Activated CD4-positive, CD25-positive, alpha-beta regulatory T cell treated with anti-CD3 and anti-CD28 coated beads, Interleukin-2, amount 50 U/mL, for 72 hours (primary cell): Measurements from ENCODE around the gene SBK3.
"Not testable (repeated sequence)": the region's sequence is repeated elsewhere in the genome, so short reads cannot be mapped to it uniquely, and the experiment has no call there.

Experiments
- DNase-seq: peaks from one replicate; pipeline ENCODE4 v3.0.0; 2021

SBK3 gene, protein sequence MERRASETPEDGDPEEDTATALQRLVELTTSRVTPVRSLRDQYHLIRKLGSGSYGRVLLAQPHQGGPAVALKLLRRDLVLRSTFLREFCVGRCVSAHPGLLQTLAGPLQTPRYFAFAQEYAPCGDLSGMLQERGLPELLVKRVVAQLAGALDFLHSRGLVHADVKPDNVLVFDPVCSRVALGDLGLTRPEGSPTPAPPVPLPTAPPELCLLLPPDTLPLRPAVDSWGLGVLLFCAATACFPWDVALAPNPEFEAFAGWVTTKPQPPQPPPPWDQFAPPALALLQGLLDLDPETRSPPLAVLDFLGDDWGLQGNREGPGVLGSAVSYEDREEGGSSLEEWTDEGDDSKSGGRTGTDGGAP

DNA sequence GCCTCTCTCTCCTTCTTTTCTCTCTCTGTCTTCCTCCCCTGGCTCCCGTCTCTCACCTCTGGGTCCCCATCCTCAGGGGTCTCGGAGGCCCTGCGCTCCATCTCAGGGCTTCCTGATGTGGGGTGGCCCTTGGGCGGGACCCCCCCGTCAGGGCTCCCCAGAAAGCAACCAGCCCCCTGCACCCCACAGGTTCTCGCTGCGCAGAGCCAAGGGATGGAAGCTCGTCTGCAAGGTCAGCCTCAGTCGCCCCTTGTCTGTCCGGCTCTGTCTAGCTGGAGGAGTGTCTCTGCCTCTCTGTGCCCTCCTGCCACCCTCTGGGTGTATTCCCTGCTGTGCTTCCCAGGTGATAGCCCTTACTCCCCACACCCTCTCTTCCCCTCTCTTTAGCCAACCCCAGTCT, at the start of gene SBK3:
Gene SBK3 (minus strand): TSS at position 101 of the 400 bp plus-strand sequence. CDS start 0 bp downstream, at position 101.
- DNase-seq, result no peak

DNA sequence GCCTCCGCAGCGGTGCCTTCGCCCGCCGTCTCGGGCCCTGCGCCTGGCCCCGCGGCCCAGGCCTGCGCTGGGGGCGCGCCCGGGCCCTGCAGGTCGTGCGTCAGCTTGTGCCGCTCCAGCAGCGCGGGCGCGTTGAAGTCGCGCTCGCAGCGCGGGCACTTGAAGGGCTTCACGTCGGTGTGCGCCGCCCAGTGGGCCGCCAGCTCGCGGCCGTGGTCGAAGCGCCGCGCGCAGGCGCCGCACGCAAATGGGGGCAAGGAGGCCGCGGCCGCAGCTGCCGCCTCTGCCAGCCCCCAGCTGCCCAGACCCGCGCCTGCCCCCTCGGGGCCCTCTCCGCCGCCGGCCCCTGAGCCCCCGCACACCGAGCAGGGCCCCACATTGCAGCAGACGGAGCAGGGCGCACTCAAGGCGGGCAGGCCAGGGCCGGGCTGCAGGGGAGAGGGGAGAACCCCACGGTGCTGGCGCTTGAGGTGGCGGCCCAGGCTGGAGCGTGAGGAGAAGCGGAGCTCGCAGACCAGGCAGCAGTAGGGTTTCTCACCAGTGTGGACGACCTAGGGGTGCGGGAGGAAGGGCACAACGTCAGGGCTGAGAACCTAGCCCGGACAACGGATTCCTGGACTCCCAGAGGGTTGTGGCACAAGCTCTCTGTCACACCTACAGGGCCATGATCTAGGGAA, 47.9 kb upstream of the SBK3 start:
- DNase-seq, result no peak

DNA sequence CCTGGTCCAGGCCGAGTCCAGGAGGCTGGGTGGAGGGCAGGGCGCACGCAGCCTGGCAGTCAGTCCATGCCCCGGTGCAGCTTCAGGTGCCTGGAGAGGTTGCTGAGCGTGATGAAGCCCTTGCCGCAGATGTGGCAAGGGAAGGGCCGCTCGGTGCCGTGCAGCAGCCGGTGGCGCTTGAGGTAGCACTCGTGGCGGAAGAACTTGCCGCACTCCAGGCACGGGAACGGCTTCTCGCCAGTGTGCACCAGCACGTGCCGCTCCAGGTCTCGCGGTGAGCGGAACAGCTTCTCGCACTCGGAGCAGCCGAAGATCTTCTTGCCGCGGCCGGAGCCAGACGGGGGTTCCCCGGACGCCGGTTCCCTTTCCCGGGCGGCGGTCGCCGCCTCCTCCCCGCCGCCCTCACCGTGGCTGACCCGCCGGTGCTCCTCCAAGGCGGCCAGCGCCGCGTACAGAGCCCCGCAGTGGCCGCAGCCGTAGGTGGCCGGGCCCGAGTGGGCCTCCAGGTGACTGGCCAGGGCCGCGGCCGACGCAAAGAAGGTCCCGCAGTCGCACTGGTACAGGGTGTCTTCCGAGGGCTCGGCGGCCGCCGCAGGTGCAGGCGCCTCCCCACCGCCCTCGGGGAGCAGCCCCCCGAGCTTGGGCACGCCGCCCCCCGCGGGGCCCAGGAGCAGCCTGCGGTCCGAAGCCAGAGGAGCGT, 47.2 kb upstream of the SBK3 start:
- no peak for DNase-seq

DNA sequence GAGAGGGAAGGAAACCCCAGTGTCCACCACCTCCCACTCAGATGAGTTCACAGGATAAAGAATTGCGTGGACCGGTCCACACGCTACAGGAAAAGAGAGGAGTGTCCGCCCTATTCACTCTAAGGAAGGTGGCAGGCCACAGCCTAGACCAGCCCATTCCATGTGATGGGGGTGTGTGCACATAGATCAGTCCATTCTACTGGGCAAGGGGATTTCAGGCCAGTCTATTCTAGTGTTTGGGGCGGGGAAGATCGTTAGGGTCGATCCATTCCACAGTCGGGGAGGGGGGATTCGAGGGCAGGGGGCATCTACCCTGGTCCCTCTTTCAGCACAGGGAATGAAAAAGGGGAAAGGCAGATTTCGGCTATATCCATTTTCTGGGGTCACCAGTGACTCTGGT, 46.2 kb upstream of the SBK3 start:
- no peak for DNase-seq

DNA sequence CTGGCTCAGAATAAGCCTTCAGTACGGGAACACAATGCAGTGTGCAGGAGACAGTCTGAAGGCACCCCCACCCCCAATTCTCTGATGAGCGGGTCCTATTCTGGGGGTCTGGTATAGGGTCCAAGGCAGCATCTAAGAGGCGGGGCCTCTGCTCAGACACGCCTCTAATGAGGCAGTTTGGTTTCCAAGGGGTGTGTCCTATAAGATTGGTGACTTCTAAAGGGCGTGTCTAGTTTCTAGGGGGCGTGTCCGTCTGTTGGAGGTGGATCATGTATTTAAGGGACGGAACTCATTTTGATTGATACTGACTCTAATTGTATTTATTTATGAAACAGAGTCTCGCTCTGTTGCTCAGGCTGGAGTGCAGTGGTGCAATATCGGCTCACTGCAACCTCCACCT, 45.3 kb upstream of the SBK3 start:
- no peak for DNase-seq

DNA sequence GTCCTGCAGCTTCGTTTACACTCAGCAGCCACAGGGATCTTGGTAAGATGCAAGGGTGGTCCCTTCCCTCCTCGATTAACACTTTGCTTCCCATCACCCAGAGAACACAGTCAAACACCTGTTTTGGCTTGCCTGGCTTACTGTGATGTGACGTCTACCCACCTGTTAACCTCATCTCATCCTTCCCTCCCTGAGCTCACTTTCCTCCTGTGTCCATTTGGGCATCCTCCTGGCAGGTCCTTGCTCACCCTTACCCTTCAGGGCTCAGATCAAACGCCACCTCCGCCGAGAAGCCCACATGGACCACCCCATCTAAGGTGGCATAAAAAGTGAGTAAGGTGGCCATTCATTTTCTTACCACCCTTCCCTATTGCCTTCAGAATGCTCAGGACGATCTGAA, 44.8 kb upstream of the SBK3 start:
- DNase-seq, result no peak

DNA sequence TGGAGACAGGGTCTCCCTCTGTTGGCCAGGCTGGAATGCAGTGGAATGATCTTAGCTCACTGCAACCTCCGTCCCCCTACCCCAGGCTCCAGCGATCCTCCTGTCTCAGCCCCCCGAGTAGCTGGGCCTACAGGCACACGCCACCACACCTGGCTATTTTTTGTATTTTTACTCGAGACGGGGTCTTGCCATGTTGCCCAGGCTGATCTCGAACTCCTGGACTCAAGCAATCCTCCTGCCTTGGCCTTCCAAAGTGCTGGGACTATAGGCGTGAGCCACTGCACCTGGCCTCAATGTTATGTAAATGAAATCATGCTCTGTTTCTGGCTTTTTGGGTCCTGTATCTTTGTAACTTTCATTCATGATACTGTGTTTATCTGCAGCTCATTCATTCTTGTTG, 43.4 kb upstream of the SBK3 start:
- DNase-seq, result no peak

DNA sequence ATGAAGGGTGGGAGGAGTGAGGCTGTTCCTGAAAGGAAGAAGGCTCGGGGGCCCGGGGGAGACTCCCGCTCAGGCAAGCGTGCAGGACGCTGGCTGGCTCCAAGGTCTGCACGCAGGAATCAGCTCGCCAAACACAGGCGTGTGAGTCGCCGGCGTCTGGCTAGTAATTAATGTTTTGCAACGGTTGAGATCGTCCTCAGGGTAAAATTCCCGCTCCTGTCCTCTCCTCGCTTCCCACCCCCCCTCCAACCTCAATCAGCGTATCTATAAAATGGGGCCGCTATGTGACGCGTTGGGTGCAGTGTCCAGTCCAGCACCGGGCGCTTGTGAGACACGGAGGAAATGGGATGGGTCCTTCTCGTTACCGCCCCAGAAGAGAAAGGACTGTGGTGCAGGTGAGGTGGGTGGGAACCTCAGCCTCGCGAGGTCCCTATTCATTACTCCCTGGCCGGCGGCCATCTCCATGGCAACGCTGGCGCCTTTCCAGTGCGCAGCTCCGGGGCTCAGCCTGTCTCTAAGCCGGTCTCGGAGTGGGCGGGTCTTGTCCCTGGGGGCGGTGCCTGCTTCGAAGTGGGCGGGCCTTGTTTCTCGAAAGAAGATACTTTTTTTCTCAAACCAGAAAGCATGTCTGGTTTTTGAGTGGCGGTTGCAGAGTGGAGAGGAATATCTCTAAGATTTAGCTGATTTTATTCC, 41.8 kb upstream of the SBK3 start:
- peak; percentile 88 for DNase-seq

DNA sequence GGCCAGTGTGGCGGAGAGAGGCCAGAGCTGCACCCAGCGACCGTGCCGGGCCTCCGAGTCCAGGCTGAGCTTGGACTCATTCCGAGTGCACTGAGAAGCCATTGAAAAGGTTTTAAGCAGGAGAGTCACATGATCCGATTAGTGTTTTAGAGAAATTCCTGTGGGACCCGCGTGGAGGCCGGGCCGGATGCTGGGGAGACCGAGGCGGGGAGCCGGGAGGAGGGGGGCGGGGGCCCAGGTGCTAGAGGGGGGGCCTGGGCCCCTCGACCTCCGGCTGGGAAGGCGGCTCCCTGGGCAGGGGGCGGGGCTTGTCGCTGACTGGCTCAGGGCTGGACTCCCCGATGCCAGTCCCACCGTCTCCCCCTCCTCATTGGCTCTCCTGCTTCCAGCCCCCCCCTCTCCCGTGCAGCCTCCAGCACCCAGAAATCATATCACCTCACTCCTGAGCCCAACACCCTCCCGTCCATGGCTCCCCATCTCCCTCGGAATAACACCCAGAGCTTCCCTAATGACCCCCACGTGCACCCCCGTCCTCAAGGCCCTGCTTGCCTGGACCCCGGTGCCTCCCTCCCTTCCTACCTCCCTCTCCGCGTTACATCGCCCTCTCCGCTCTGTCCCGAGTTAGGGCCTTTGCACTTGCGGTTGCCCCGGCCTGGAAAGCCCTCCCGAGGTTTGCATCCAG, 40.5 kb upstream of the SBK3 start:
- no peak for DNase-seq

DNA sequence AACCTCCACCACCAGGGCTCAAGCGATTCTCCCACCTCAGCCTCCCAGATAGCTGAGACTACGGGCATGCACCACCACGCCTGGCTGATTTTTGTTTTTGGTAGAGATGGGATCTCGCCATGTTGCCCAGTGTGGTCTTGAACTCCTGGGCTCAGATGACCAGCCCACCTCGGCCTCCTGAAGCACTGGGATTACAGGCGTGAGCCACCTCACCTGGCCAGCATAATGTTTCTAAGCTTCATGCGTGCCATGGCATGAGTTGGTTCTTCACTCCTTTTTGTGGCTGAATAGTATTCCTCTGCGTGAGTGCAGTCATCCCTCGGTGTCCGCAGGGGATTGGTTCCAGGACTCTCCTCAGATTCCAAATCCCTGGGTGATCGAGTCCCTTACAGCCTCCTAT, 39.5 kb upstream of the SBK3 start:
- no peak for DNase-seq

DNA sequence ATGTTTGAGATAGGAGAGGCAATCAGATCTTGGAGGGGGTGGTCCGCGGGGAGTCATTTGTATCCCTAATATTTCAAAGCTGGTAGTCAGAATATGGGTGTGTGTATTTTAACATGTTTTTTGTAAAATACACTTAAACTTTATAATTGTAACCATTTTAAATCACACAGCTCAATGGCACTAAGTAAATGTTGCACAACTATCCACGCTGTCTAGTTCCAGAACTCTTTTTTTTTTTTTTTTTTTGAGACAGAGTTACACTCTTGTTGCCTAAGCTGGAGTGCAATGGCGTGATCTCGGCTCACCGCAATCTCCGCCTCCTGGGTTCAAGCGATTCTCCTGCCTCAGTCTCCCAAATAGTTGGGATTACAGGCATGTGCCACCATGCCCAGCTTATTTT, 38.6 kb upstream of the SBK3 start:
- DNase-seq, result not testable (repeated sequence)

DNA sequence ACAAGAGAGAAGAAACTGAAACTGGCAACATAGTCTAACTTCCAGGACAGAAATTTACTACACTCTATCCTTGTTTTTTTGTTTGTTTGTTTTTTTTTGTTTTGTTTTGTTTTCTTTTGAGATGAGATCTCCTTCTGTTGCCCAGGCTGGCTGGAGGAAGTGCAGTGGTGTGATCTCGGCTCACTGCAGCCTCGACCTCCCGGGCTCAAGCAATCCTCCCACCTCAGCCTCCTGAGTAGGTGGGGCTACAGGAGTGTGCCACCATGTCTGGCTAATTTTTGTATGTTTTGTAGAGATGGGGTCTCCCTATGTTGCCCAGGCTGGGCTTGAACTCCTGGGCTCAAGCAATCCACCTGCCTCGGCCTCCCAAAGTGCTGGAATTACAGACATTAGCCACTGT, 36.9 kb upstream of the SBK3 start:
- not testable (repeated sequence) for DNase-seq

DNA sequence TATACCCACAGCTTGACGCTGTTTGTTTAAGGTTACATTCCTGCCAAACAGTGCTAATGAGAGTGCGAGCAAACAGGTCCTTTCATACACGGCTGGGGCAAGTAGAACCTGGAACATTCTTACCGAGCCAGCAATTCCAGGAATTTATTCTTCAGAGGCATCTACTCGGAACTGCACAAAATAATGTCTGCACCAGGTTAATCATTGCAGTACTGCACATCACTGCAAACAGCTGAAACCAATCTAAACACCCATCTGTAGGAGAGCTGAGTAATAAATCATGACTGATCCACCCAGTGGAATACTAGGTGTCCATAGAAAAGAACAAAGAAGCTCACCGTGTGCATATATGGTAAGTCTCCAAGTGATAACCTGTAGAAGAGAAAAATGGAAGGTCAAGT, 36.5 kb upstream of the SBK3 start:
- DNase-seq, result no peak

DNA sequence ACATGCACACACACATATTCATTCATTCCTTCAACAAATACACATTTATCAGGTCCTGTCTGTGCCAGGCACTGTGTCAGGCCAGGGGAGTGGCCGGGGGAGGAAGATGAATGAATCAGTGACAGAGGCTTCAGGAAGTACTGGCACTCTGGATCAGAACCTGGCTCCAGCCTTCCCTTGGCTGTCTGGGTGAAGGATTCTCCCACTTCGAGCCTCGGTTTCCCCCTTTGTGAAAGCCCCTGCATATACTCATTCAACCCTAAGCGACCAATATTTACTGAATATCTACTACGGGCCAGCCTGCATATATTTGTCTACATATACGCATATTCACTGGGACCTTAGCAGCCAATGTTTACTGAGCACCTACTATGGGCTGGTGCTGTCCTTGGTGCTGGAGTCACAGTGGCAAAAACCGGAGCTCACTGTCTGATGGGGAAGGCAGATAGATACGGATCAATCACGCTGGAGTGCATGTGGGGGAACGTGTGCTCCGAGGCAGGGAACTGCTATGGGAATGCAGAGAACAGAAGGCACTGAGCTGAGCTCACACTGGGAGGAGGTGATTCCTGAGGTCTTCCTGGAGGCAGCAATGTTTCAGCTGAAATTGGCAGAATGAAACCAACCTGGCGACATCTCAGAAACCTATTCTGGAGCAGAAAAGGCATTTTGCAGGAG, 35.9 kb upstream of the SBK3 start:
- no peak for DNase-seq

DNA sequence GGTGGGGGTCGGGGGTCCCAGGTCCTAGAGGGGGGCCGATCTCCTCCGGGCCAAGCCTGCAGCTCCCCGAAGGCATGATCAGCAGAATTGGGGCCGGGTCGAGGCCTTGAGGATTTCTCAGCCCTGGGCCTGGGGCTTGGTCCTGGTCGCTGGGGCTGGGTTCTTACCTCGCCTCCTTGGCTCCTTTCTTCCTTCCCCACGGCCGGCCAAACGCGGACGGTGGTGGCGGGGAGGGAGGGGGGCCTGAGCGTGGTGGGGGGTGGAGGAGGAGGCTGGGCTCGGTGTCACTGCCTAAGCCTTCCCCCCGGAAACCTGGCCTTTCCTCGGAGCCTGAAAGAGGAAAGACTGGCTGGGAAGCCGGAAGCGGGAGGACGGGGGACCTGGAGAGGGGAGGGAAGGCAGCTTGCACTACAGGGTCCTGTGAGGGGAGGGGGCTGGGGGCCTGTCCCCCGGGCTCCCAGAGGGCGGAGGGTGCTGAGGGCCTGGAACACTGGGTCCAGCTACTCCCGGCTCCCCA, 35.3 kb upstream of the SBK3 start, which contains the start of gene ZNF579:
Gene ZNF579 (minus strand): TSS at position 221 of the 517 bp plus-strand sequence. CDS start 1,209 bp downstream, outside the sequence.
- peak; percentile 70 for DNase-seq

DNA sequence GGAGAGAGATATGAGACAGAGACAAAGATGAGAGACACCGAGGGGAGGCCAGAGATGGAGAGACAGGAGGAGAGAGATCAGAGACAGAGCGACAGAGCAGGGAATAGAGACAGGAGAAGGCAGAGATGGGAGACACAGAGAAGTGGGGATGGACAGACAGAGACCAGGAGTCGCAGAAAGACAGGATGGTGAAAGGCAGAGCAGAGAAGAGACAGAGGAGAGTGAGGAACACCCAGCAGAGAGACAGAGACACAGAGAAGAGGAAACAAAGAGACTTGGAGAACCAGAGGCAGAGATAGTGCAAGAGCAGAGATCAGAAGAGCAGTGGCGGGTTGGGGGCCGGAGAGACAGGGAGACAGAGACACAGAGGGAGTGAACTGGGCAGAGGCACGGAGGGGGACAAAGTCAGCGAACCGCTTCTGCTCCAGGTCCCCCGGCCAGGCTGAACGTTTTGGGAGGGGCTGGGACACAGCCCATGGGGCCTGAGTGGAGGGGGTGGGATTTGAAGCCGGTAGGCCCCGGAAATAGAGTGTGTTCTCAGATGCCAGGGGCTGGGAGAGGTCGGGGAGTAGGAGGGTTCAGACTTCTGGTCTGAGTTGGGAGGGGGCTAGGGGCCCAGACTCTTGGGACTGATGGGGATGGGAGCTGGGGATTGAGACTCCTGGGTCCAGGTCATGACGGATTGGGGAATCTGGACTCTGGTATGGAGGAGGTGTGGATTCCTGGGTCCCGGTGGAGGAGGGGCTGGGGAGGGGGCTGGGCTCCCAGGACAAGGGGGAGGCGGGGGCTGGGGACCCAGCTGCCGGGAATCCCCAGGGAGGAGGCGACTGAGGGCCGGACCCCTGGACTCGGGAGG, 34.7 kb upstream of the SBK3 start:
- no peak for DNase-seq

DNA sequence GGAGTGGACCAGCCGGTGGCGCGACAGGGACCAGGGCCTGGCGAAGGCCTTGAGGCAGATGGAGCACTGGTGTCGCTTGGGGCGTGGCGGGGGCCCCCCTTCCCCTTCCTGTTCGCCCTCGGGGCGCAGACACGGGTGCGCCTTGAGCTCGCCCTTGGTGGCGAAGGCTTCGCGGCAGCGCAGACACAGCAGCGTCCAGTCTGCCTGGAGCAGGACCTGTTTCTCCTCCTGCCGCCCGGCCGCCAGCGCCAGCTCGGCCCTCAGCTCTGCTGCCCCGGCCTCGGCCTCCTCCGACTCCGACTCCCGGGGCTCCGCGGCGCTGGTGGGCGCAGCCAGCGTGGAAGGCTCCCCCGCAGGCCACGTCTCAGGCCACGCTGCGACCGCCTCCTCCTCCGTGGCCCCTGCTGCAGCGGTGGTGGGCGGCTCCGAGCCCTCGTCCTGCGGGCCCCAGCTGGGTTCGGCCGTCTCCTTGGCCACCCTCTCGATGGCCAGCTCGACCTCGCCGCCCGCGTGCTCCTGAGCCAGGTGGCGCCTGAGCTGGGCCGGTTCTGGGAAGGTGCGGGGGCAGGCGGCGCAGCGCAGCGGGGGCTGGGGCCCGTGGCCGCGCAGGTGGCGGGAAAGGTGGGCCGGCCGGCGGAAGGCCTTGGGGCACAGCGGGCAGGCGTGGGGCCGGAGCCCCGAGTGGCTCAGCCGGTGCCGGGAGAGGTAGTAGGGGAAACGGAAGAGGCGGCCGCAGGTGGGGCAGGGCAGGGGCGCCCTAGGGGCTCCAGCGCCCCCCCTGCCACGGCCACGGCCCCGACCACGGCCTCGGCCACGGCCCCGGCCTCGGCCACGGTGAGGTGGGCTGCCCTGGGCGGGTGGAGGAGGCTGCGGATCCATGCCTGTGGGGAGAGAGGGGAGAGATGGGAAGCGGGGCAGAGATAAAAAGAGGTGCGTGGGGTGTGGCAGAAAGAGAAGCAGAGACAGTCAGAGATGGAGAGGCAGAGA, 33.7 kb upstream of the SBK3 start:
- no peak for DNase-seq

DNA sequence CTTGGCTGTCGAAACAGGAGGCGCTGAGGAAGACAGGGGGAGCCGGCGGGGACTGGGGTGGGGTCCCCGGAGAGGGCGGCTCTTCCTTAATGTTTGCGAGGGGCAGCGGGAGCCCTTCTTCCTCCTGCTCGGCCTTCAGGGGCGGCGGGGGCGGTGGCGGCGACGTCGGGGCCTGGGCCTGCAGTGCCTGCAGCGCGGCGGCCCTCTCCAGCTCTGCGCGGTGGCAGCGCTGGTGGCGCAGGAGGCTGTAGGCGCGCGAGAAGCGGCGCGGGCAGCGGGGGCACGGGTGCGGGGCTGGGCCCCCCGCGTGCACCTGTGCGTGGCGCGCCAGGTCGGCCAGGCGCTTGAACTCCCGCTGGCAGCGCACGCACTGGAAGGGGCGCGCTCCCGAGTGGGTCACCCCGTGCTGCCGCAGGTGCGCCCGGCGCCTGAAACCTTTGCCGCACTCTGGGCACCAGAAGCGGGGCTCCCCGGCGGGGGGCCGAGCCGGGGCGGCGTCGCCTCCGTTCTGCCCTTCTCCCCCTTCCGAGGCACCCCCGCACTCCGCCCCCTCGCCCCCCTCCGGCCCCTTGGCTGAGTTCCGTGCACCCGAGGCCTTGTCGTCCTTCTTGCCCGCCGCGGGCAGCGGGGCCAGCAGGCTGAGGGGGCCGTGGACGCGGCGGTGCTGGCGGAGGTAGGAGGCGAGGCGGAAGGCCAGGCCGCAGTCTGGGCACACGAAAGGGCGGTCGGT, 32.9 kb upstream of the SBK3 start:
- DNase-seq, result no peak

DNA sequence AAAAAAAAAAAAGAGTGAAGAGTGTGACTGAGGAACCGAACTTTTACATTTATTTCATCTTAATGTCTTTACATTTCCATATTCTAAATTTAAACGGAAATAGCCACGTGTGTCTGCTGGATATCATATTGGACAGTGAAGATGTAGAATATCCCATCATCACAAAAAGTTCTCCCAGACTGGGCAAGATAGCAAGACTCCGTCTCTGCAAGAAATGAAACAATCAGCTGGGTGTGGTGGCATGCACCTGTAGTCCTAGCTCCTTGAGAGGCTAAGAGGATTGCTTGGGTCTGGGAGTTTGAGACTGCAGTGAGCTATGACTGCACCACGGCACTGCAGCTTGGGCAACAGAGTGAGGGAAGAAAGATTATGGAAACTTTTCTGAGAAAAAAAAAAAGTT, 31.4 kb upstream of the SBK3 start:
- no peak for DNase-seq
